Measurements from ENCODE around the gene EEFSEC. TPM values are rescaled to one million over a fixed set of nuclear protein-coding genes. Genes with fewer than 3 reads are reported as not detected.

Gene EEFSEC
- total RNA-seq, 2 donors from 2014 or later: 15.7 to 18.0 TPM

DNA sequence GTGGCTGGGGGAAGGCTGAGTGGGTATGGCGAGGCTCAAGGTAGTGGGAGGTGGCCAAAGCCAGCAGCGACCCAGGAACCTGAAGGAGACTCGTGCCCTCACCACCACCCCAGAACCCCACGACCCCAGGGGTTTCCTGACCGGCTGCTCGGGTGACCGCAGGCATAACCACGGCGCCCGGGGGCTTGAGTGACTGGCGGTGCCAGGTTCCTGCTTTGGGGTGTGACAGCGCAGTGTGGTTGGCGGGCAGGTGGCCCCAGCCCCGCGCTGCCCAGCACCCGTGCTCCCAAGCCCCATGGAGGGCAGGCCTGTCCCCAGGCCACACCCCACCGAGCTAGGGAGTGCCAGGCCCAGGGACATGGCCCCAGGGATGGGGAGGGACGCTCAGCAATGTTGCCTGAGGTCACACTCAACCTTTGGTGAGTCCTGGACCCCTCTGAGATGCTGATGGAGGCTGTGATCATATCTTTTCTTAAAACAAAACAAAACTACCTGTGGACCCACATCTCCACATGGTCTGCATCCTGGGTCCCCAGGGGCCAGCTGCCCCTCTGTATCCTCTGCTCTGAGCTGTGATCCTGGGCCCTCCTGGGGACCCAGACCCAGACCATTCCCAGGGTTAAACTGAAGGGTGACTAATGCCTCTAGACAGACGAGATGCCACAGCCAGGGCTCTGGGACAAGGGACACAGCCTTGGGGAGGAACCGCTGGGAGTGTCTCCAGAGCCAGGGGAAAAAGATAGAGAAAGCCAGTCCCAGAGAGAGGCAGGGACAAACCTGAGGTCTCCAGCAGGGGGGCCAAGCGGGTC, 300.4 kb downstream of the EEFSEC start:
- TF ChIP-seq, protein P1, sequence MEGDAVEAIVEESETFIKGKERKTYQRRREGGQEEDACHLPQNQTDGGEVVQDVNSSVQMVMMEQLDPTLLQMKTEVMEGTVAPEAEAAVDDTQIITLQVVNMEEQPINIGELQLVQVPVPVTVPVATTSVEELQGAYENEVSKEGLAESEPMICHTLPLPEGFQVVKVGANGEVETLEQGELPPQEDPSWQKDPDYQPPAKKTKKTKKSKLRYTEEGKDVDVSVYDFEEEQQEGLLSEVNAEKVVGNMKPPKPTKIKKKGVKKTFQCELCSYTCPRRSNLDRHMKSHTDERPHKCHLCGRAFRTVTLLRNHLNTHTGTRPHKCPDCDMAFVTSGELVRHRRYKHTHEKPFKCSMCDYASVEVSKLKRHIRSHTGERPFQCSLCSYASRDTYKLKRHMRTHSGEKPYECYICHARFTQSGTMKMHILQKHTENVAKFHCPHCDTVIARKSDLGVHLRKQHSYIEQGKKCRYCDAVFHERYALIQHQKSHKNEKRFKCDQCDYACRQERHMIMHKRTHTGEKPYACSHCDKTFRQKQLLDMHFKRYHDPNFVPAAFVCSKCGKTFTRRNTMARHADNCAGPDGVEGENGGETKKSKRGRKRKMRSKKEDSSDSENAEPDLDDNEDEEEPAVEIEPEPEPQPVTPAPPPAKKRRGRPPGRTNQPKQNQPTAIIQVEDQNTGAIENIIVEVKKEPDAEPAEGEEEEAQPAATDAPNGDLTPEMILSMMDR (IDR thresholded peaks at IDR 0.05): no peak
- H3K36me3 ChIP-seq: no peaks in the 10 kb centered on the region
- H3K4me3 ChIP-seq: no peak overlapping the region
- no peak for DNase-seq (ENCODE audit: low spot score)
- H3K27me3 ChIP-seq: no peaks in the 10 kb centered on the region
- H3K4me1 ChIP-seq: no peaks in the 10 kb centered on the region
- no peaks in the 10 kb centered on the region for H3K9me3 ChIP-seq
- H3K27ac ChIP-seq: no peak overlapping the region

DNA sequence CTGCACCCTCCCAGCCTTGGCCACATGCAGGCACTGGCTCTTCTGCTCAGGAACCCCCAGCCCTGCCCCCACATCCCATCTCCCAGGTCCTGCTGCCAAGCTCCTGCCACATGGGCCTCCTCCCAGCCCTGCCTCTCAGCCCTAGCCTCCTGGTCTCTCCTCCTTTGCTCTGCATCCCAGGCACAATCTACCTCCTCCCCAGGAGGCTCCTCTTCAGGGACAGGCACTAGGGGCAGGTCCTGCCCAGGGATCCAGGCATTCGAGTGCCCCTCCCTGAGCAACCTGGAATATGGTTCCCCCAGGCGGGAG, 301.0 kb downstream of the EEFSEC start:
- H3K27me3 ChIP-seq: no peaks in the 10 kb centered on the region
- H3K4me3 ChIP-seq: no peak overlapping the region
- H3K27ac ChIP-seq: no peak overlapping the region
- no peaks in the 10 kb centered on the region for H3K4me1 ChIP-seq
- TF ChIP-seq, protein P1 (IDR thresholded peaks at IDR 0.05): no peak
- H3K36me3 ChIP-seq: no peaks in the 10 kb centered on the region
- DNase-seq (ENCODE audit: low spot score): no peak
- no peaks in the 10 kb centered on the region for H3K9me3 ChIP-seq

DNA sequence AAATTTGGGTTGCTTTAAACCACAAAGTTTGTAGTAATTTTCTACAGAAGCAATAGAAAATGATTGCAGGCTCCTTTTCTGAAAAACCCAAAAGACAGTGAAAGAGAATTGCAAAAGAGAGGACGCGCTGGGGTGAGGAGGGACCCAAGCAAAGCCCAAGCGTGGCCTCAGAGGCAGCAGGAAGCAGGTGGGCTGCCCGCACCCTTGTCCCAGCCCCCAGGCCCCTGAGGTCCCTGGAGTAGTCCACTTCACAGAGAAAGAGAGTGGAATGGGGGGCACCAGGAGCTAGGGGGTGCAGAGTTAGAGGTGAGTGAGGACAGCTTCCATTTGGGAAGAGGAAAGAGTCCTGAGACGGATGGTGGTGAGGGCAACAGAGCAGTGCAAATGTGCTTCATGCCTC, 301.8 kb downstream of the EEFSEC start:
- Histone ChIP-seq H3K36me3 (no peaks in the 10 kb centered on the region), H3K4me3 (no peak overlapping the region), H3K27me3 (no peaks in the 10 kb centered on the region), H3K27ac (no peak overlapping the region), H3K4me1 (no peaks in the 10 kb centered on the region), H3K9me3 (no peaks in the 10 kb centered on the region)
- TF ChIP-seq, protein P1 (IDR thresholded peaks at IDR 0.05): no peak
- no peak for DNase-seq (ENCODE audit: low spot score)

DNA sequence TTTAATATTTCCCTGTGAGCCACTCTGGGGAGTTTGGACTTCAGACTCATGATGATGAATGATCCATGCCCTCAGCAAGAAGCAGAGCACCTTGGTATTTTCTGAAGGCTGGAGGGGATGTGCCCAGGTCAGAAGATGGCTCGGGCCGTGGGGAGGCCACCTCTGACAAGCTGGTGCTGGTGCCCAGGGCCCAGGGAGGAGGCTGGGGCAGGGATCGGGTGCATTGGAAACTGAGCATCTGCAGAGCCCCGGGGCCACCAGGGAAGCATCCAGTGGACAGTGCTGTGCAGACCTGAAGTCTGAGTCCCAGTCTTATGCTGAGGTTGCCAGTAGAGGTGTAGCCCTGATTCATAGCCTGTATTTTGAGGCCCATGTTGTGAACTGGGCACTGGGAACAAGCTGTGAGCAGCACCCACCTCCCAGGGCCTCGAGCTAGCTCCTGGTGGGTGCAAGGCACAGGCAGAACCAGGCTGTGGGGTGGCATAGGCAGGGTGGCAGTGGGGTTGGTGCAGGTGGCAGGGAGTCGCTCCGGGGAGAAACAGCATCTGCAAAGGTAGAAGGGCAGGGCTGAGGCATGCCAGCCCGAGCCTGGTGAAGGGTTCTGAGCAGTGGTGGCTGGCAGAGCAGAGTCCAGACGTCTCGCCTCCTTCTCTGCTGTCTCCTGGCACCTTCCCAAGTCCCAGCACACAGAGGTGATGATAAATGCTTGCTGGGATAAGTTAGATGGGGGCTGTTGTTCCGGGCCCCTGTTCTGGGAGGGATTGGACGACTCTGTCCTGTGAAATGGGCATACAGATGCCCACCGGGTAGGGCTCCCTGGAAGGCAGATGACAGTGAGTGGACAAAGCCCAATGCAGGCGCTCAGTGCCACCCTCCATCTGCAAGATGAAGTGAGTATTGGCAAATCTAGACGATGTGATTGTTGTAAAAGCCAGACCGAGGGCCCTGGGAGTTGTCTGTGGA, 302.8 kb downstream of the EEFSEC start:
- TF ChIP-seq, protein P1 (IDR thresholded peaks at IDR 0.05): no peak
- no peaks in the 10 kb centered on the region for H3K27me3 ChIP-seq
- H3K4me1 ChIP-seq: no peaks in the 10 kb centered on the region
- DNase-seq (ENCODE audit: low spot score): no peak
- no peak overlapping the region for H3K27ac ChIP-seq
- H3K9me3 ChIP-seq: no peaks in the 10 kb centered on the region
- H3K36me3 ChIP-seq: no peaks in the 10 kb centered on the region
- H3K4me3 ChIP-seq: no peak overlapping the region

DNA sequence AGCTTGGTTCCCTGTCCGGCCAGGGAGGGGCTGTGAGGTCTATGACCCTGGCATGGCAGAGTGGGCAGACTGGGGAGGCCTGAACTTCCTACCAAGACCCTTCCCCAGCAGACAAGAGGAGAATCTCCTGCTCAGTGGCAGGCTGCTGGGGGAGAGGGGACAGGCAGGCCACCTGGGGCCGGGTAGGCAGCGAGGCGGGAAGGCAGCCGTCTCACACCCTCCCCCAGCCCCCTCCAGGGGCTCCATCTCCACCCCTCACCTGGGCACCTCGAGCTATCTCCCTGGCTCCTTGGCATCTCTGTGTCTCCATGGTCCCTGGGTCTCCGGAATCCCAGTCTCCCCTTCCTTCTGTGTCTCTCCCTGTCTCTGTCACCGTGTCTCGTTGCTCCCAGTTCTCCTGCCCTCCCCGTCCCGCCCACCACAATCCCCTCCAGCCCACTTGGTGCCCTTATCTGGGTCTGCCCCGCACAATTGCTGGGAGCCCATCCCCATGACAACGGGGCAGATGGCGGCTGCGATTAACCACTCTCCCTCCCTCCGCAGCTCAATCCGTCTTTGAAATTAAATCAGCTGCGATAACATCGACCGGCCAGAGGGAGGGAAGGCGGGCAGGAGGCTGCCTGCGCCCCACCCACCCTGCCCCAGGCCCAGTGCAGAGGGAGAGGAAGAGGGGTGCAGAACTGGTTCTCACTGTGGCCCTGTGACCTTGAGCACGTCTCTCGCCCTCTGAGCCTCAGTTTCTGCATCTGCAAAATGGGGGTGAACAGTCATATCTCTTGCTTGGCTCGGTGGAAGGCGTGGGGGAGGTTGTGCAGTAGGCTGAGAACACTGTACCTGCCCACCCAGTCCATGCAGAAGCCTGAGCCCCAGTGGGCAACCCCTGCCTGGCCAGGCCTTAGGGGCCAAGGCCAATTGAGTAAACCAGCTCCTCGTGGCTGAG, 303.8 kb downstream of the EEFSEC start:
- Histone ChIP-seq H3K36me3 (no peaks in the 10 kb centered on the region), H3K4me3 (no peak overlapping the region), H3K4me1 (no peaks in the 10 kb centered on the region), H3K9me3 (no peaks in the 10 kb centered on the region), H3K27ac (no peak overlapping the region), H3K27me3 (no peaks in the 10 kb centered on the region)
- no peak for DNase-seq (ENCODE audit: low spot score)
- TF ChIP-seq, protein P1 (IDR thresholded peaks at IDR 0.05): no peak
